ENCODE results near the gene MARVELD1. TPM values are rescaled to one million over a fixed set of nuclear protein-coding genes. Genes with fewer than 3 reads are reported as not detected.

MARVELD1 gene
- total and polyA plus RNA-seq, 2 of the 13 experiments (the other 11 are each of a cell fraction or from before 2014, with no cell fraction given): not detected

DNA sequence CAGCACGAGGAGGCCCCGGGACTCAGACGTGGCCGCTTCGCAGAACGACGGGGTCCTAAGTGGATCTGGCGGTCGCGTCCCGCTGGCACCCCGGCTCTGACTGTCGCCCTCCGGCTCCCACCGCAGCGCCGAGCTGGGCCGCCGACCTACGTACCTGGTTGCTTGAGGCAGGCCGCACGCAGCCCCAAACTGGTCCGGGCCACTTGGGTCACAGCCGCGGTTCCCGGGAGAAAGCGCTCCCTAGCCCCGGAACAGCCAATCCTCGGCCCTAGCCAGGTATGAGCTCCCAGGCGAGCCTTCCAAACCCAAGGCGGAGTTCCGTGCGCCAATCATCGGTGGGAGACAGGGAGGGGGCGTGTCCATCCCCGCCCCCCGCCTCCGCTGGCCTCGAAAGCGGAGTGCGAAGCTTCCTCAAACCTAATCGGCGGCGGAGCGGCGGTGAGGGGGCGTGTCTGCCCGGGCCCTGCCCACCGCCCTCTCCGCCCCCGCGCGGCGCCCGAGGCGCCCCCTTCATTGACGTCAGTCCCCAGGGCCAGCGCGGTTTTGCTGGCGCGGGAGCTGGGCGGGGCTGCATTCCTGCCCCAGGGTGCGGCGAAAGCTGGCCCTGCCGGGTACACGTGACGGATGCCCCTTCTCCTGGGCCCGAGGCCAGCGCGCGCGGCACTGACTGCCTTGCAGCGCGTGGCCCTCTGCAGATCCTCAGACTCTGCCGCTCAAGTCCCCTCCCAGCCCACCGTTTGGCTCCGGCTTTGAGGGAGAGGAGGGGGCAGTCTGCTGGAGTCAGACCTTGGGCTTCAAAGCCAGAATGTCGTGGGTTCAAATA, 26.4 kb upstream of the MARVELD1 start, which contains the start of gene AVPI1 (continued):
- TF ChIP-seq ZNF44 (CRISPR knock-in tag; IDR thresholded peaks at IDR 0.05) (no peak), ZBTB7B (CRISPR knock-in tag; IDR thresholded peaks at IDR 0.05) (peak; percentile 73), SMYD3 (CRISPR knock-in tag; IDR thresholded peaks at IDR 0.05) (peak; percentile 93), STAT5B (CRISPR knock-in tag; IDR thresholded peaks at IDR 0.05) (0 out of 2 replicates have a peak, but pooled peaks have one; percentile 34), POLR2AphosphoS2 (IDR thresholded peaks at IDR 0.05; ENCODE audit: low read depth, low read length) (no peak; the same call in 1 of the 2 replicates), MXD3 (CRISPR knock-in tag; IDR thresholded peaks at IDR 0.05) (peak; percentile 96), ZNF691 (CRISPR knock-in tag; IDR thresholded peaks at IDR 0.05; ENCODE audit: borderline replicate concordance, low read depth) (peak; percentile 78), ZNF780A (CRISPR knock-in tag; IDR thresholded peaks at IDR 0.05) (peak; percentile 91), ZKSCAN8 (CRISPR knock-in tag; IDR thresholded peaks at IDR 0.05; ENCODE audit: borderline replicate concordance) (peak; percentile 83), MIER3 (CRISPR knock-in tag; IDR thresholded peaks at IDR 0.05; ENCODE audit: borderline replicate concordance) (peak; percentile 67; the same call in 1 of the 2 replicates), ZNF788 (CRISPR knock-in tag; IDR thresholded peaks at IDR 0.05; ENCODE audit: borderline replicate concordance) (peak; percentile 82; the same call in 1 of the 2 replicates), ZSCAN20 (CRISPR knock-in tag; IDR thresholded peaks at IDR 0.05; ENCODE audit: borderline replicate concordance) (no peak), LRRFIP1 (CRISPR knock-in tag; conservative IDR thresholded peaks at IDR 0.05) (no peak), TEAD2 (CRISPR knock-in tag; IDR thresholded peaks at IDR 0.05) (peak; percentile 83; the same call in 1 of the 2 replicates), GZF1 (CRISPR knock-in tag; IDR thresholded peaks at IDR 0.05) (no peak)
- TF ChIP-seq, protein P1, sequence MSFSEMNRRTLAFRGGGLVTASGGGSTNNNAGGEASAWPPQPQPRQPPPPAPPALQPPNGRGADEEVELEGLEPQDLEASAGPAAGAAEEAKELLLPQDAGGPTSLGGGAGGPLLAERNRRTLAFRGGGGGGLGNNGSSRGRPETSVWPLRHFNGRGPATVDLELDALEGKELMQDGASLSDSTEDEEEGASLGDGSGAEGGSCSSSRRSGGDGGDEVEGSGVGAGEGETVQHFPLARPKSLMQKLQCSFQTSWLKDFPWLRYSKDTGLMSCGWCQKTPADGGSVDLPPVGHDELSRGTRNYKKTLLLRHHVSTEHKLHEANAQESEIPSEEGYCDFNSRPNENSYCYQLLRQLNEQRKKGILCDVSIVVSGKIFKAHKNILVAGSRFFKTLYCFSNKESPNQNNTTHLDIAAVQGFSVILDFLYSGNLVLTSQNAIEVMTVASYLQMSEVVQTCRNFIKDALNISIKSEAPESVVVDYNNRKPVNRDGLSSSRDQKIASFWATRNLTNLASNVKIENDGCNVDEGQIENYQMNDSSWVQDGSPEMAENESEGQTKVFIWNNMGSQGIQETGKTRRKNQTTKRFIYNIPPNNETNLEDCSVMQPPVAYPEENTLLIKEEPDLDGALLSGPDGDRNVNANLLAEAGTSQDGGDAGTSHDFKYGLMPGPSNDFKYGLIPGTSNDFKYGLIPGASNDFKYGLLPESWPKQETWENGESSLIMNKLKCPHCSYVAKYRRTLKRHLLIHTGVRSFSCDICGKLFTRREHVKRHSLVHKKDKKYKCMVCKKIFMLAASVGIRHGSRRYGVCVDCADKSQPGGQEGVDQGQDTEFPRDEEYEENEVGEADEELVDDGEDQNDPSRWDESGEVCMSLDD (CRISPR knock-in tag; IDR thresholded peaks at IDR 0.05; ENCODE audit: borderline replicate concordance): 0 out of 2 replicates have a peak, but pooled peaks have one; percentile 22
- TF ChIP-seq, protein P2, sequence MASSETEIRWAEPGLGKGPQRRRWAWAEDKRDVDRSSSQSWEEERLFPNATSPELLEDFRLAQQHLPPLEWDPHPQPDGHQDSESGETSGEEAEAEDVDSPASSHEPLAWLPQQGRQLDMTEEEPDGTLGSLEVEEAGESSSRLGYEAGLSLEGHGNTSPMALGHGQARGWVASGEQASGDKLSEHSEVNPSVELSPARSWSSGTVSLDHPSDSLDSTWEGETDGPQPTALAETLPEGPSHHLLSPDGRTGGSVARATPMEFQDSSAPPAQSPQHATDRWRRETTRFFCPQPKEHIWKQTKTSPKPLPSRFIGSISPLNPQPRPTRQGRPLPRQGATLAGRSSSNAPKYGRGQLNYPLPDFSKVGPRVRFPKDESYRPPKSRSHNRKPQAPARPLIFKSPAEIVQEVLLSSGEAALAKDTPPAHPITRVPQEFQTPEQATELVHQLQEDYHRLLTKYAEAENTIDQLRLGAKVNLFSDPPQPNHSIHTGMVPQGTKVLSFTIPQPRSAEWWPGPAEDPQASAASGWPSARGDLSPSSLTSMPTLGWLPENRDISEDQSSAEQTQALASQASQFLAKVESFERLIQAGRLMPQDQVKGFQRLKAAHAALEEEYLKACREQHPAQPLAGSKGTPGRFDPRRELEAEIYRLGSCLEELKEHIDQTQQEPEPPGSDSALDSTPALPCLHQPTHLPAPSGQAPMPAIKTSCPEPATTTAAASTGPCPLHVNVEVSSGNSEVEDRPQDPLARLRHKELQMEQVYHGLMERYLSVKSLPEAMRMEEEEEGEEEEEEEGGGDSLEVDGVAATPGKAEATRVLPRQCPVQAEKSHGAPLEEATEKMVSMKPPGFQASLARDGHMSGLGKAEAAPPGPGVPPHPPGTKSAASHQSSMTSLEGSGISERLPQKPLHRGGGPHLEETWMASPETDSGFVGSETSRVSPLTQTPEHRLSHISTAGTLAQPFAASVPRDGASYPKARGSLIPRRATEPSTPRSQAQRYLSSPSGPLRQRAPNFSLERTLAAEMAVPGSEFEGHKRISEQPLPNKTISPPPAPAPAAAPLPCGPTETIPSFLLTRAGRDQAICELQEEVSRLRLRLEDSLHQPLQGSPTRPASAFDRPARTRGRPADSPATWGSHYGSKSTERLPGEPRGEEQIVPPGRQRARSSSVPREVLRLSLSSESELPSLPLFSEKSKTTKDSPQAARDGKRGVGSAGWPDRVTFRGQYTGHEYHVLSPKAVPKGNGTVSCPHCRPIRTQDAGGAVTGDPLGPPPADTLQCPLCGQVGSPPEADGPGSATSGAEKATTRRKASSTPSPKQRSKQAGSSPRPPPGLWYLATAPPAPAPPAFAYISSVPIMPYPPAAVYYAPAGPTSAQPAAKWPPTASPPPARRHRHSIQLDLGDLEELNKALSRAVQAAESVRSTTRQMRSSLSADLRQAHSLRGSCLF (CRISPR knock-in tag; IDR thresholded peaks at IDR 0.05; ENCODE audit: borderline replicate concordance): no peak

Data from HepG2 (cell line).